GM21619 (cell line): ENCODE data around the gene DPYSL5.

Source experiments
- ATAC-seq: cut with Tn5 transposase; IDR thresholded peaks from one replicate; pipeline ENCODE4 v1.9.1; 2021; ENCODE audit not compliant: unreplicated experiment

The DPYSL5 gene

GRCh38 chr2:26924731-26925099, 76.8 kb downstream of the DPYSL5 start:
- ATAC-seq: no peak

GRCh38 chr2:26925100-26925791, 77.3 kb downstream of the DPYSL5 start:
- ATAC-seq: no peak

DNA sequence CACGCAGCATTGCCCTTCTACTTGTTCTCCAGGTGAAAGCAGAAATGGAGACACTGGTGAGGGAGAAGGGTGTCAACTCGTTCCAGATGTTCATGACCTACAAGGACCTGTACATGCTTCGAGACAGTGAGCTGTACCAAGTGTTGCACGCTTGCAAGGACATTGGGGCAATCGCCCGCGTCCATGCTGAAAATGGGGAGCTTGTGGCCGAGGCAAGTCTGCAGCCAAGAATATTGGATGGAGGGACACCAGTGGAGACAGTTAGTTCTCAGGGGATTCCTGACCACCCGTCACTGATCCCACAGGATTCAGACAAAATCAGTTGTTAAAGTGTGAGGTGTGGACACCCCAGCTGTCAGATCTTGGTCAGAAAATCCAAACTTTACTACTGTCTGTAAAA, 79.3 kb downstream of the DPYSL5 start:
- ATAC-seq: no peak

DNA sequence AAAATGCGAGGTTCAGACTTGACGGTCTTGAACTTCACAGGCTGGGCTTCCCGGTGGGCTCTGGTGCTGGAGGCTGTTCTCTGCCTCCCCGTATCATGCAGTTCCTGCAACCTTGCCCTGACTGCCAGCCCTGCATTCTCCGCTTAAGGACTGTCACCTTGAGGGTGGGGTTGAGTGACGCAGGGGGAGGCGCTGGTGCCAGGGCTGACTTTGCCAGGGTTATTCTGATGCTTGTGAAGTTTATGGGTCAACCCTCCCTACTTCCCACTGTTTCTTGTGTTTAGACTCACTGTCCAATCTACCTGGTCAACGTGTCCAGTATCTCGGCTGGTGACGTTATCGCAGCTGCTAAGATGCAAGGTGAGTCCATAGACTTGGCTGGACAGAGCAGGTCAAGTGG, 85.0 kb downstream of the DPYSL5 start:
- no peak for ATAC-seq

DNA sequence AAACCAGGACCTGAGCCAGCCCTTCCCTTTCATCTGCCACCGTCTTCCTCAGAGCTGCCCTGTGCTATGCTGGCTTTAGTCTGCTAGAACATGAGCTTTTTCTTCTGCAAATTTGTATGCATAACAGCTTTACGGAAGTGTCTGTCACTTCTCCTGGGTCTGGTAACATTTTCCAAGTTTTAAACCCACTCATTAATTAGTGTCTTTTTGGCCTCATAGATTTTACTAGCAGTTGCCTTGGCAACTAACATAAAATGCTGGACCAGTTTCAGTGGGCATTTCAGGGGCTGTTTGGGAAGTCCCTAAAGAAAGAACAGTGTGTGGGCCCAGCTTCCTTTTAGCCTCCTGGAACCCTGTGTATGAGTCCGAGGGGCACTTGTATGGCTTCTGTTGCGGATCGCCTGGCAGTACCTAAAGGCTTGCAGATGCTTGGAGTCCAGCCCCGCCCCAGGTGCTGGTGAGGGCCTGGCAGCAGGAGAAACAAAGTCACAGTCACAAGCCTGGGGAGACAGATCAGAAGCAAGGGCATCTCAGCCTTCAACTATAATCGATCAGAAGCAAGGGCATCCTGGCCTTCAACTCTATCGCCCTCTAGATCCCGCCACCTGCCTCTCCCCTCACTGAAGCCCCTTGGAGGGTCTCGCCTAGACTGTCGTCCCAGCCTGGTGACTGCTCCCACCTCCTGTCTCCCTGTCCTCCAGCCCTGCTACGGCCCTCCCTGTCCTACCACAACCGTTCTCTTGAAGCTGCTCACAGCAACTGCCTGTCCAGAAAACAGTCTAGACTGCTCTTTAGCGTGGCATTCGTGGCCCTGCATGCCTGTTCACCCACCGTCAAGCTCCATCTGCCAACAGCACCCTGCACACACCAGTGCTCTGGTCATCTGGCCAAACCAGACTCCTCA, 85.8 kb downstream of the DPYSL5 start:
- no peak for ATAC-seq

DNA sequence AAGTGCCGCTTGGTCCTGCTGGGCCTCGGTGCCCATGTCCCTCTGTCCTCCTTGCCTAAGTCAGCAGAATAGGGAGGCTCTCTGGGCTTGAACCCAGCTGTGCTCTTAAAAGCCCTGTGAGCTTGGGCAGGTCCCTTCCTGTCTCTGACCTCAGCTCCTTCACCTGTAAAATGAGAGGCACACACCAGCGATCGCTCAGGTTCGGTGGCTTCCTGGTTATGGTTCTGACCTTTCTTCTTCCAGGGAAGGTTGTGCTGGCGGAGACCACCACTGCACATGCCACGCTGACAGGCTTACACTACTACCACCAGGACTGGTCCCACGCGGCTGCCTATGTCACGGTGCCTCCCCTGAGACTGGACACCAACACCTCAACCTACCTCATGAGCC, 86.4 kb downstream of the DPYSL5 start:
- no peak for ATAC-seq

DNA sequence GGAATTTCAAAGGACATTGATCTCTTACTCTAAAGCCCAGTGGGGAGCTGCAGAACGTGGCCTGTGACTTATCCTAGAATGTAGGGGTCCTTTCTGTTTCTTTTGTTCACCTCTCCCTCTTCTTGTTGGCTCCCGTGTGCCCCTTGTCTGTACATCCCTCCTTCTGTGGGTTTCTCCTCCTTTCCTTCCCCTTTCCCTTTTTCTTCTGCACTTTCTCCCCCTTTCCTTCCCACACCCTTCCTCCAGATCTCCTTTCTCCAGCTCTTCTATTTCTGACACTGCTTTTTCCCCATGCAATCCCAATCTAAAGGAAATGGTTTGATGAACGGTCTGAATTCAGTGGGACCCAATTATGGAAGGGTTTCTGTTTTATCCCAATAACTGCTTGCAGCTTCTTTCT, 87.1 kb downstream of the DPYSL5 start:
- no peak for ATAC-seq

DNA sequence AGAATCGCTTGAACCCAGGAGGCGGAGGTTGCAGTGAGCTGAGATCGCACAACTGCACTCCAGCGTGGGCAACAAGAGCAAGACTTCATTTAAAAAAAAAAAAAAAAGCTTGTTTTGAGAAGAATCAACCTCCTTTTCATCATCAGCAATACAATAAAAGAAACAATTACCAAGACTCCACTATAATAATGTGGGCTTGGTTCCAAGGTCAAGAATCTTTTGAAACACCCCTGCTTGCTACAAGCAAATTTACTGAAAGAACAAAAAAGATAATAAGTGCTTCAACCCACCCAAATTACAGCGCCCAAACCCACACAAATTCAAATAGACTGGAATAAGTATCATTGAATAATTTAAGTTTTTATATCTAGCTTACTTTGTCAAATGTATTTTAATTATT, 88.9 kb downstream of the DPYSL5 start:
- no peak for ATAC-seq

GRCh38 chr2:26938399-26939118, 90.6 kb downstream of the DPYSL5 start:
- ATAC-seq: no peak

GRCh38 chr2:26940001-26940400, 92.1 kb downstream of the DPYSL5 start:
- no peak for ATAC-seq

GRCh38 chr2:26941486-26941885, 93.6 kb downstream of the DPYSL5 start:
- no peak for ATAC-seq

DNA sequence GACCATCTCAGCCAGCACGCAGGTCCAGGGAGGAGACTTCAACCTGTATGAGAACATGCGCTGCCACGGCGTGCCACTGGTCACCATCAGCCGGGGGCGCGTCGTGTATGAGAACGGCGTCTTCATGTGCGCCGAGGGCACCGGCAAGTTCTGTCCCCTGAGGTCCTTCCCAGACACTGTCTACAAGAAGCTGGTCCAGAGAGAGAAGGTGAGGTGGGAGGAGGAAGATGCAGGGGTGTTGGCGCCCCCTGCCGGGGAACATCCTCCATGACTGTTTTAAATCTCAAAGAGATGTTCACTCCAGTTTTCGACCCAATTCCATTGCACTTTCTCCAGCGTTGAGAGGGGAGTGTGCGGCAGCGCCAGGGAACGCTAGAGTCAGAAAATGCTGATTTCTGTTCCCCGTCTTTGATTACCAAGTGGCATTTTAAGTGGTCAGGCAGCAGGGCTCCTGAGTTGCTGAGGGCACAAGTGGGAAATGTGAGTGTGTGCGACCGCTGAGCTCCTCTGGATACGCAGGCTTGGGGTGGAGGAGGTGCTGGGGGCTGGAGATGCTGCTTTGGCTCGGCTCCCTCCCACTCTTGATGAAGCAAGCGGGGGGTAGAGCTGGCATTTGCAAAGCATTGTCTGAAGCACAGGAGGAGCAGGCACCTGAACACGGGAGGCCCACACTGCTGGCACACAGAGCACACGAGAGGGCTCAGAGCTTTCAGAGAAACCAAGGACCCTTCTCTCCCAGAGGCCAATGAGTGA, 94.8 kb downstream of the DPYSL5 start:
- ATAC-seq: no peak

DNA sequence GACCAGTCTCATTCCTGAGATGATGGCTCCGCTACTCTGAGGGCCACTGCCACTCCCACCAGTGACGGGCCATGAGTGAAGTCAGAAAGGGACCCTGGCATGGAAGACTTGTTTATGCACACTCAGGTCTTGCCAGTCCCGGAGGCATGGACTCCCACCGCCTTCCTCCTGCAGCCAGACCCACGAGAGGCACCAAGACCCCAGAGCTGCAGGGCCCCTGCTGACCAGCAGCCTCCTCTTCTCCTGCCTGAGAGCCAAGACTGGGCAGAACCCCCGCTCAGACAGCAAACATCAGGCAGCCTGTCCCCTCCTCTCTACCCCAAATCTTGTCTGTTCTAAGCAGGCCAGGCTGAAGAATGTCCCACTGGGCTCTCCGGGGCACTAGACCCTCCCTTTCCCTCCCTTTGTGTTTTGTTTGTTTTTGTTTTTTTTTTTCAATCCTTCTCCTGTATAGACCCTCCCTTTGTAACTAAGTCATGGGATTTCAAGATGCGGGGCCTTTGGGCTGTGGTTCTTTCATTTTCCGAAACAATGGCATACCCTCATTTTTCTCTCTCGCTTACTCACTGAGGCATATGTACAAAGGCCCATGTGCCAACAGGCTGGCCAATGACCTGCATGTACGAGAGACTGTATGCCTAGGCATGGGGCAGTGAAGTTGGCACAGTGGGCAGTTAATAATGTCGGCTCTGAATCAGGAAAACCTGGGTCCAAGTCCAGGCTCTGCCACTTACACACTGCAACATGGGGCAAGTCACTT, 98.2 kb downstream of the DPYSL5 start:
- ATAC-seq: no peak

DNA sequence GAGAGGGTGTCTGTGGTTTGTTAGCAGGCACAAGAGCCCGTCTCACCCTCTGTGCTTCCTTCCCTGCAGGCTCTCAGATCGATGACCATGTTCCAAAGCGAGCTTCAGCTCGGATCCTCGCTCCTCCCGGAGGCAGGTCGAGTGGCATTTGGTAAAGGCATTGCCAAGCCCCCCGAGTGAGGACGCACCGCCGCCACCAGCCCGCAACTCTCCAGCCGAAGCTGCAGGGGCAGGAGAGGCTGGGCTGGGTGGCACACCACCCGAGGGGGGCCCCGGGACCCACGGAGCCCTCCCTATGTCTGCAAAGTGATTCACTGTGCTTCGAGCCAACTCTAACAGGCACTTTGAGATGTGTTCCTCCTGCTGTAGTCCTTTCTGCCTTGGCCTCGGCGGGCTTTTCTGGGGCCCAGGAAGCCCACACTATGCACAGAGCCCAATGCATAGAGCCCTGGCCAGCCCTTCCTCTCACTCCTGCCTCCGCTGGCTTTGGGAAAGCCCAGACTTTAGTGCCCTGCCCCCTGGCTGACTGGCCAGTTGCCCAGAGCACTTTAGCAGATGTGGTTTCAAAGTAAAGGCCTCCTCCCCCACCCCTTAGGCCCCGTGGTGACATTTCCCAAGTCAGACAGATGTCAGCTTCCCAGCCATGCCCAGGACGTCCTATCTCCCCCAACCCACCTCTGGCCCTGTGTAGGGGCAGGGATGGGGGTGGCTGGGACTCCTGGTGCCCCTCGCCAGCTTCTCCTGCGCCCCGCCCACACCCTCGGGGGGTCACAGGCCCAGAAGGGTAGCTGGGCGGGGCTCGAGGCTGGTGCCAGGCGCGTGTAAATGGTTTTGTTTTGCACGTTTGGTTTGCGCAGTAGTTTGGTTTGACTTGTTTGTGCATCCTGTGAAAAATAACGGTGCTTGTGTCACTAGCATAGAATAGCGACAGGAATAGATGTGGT, 99.2 kb downstream of the DPYSL5 start:
- no peak for ATAC-seq

DNA sequence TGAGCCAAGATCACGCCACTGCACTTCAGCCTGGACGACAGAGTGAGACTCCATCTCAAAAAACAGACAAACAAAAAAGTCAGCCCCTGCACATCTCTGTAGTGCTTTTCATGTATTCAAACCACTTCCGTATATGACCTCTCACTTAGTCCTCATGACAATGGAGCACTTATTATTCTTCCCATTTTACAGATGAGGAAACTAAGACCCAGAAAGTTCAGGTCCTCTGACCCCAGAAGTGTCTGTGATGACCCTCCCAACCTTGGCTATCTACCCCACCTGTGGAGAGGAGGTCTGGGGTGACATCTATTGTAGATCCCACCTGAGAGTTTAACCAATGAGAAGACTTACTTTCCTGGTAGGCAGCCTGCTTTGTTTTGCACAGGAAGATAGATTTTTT, 100.9 kb downstream of the DPYSL5 start:
- no peak for ATAC-seq

- ATAC-seq: no peak
Measured at GRCh38 chr2:26950246-26950645, 102.3 kb downstream of the DPYSL5 start.

DNA sequence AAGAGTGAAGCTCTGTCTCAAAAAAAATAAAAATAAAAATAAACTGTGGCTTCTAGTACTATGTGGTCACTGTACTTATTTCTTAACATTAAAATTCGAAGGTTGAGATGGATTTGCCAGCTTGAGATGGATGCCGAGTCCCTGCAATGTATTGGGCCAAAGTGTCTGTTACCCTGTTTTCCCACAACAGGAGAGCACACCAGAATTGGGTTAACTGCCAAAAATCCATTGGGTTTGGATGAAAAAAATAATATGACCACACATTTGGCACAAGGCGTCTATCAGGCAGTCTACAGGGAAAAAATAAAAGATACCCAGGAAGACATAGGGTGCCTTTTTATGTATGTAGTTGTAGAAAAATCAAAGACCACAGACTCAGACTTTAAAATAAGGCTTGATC, 103.3 kb downstream of the DPYSL5 start:
- no peak for ATAC-seq

DNA sequence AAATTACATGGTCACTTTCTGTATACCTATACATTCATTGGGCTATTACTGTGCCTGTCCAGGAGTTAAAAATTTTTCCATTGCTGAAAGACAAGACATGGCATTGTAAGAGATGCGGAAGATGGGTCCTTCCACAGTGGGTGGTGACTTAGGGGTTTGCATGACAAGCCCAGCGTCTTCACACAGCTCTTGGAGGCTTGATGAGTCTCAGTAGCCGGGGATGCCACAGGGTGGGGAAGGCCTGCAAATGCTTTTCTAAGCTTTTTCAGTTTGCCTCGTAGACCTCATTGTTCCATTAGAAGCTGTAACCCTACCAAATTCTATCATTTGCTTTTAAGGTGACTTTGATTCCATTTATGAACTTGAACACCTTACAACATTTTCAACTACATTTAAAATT, 104.4 kb downstream of the DPYSL5 start:
- no peak for ATAC-seq

- no peak for ATAC-seq
Measured at GRCh38 chr2:26954135-26954534, 106.2 kb downstream of the DPYSL5 start.
